HL-60 (cell line): ENCODE data around the gene TNIK.

Experiments
- DNase-seq, 2 experiments: peaks; one replicate each; pipeline ENCODE4 v3.0.0-alpha.2; 2010 to 2020; ENCODE audit warnings: low read depth in 1 of 2, low spot score in 1 of 2
- H3K27ac ChIP-seq: fragments of 250-450 bp; sonication (Bioruptor Pico); replicated peaks from 2 replicates; pipeline ENCODE4 v1.5.1; 2020; ENCODE audit warnings: mild to moderate bottlenecking, moderate library complexity
- H3K27me3 ChIP-seq: fragments of 250-450 bp; sonication (Bioruptor Pico); 2 replicates; pipeline ENCODE4 v1.5.1; 2021; ENCODE audit warnings: mild to moderate bottlenecking, moderate library complexity; ENCODE audit not compliant: insufficient read depth, poor library complexity, severe bottlenecking
- H3K4me3 ChIP-seq: replicated peaks from 2 replicates; pipeline ENCODE4 v1.5.1; 2011; ENCODE audit warnings: mild to moderate bottlenecking, control low read depth, low read length; ENCODE audit not compliant: insufficient read depth
- GABPA ChIP-seq: IDR thresholded peaks from 2 replicates; pipeline ENCODE4 v1.6.1; 2012; ENCODE audit warnings: low read depth
- POLR2AphosphoS5 ChIP-seq: IDR thresholded peaks from 2 replicates; pipeline ENCODE4 v1.6.1; 2012; ENCODE audit warnings: low read depth
- SPI1 ChIP-seq: IDR thresholded peaks from 2 replicates; pipeline ENCODE4 v1.6.1; 2012; ENCODE audit warnings: low read depth, mild to moderate bottlenecking, borderline replicate concordance
- TF ChIP-seq, protein P1 (sequence below): IDR thresholded peaks from 2 replicates; pipeline ENCODE4 v1.6.1; 2012; ENCODE audit warnings: low read depth; ENCODE audit not compliant: insufficient replicate concordance
- TF ChIP-seq, protein P2 (sequence below): IDR thresholded peaks from one replicate; pipeline ENCODE4 v1.5.1; 2011; ENCODE audit warnings: low read length, control low read depth, inconsistent platforms; ENCODE audit not compliant: insufficient read depth

The TNIK gene

DNA sequence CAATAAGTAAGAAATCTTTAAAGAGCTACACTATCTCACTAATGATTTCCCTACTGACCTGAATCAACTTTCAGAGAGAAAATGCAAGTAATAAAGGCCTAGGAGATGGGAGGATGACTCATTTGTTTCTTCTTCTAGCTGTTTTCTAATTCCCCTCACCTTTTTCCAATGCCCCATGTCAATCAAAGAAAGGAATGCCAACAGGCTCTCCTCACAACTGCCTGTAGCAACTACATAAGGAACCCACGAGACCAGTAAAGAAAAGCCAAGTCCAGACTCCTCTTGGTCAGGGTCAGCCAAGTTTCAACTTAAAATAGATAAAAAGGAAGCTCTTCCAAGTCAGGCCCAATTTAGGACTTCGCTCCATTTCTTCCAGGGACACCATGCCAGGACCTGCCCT lies 201.9 kb downstream of the TNIK start:
- no peak for DNase-seq
- Histone ChIP-seq H3K27me3 (no peaks in the 10 kb centered on the region), H3K4me3 (no peak overlapping the region), H3K27ac (no peak overlapping the region)
- no peak for TF ChIP-seq POLR2AphosphoS5
- no peak for TF ChIP-seq GABPA
- TF ChIP-seq, protein P1, sequence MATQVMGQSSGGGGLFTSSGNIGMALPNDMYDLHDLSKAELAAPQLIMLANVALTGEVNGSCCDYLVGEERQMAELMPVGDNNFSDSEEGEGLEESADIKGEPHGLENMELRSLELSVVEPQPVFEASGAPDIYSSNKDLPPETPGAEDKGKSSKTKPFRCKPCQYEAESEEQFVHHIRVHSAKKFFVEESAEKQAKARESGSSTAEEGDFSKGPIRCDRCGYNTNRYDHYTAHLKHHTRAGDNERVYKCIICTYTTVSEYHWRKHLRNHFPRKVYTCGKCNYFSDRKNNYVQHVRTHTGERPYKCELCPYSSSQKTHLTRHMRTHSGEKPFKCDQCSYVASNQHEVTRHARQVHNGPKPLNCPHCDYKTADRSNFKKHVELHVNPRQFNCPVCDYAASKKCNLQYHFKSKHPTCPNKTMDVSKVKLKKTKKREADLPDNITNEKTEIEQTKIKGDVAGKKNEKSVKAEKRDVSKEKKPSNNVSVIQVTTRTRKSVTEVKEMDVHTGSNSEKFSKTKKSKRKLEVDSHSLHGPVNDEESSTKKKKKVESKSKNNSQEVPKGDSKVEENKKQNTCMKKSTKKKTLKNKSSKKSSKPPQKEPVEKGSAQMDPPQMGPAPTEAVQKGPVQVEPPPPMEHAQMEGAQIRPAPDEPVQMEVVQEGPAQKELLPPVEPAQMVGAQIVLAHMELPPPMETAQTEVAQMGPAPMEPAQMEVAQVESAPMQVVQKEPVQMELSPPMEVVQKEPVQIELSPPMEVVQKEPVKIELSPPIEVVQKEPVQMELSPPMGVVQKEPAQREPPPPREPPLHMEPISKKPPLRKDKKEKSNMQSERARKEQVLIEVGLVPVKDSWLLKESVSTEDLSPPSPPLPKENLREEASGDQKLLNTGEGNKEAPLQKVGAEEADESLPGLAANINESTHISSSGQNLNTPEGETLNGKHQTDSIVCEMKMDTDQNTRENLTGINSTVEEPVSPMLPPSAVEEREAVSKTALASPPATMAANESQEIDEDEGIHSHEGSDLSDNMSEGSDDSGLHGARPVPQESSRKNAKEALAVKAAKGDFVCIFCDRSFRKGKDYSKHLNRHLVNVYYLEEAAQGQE = no peak
- TF ChIP-seq SPI1 = no peak

DNA sequence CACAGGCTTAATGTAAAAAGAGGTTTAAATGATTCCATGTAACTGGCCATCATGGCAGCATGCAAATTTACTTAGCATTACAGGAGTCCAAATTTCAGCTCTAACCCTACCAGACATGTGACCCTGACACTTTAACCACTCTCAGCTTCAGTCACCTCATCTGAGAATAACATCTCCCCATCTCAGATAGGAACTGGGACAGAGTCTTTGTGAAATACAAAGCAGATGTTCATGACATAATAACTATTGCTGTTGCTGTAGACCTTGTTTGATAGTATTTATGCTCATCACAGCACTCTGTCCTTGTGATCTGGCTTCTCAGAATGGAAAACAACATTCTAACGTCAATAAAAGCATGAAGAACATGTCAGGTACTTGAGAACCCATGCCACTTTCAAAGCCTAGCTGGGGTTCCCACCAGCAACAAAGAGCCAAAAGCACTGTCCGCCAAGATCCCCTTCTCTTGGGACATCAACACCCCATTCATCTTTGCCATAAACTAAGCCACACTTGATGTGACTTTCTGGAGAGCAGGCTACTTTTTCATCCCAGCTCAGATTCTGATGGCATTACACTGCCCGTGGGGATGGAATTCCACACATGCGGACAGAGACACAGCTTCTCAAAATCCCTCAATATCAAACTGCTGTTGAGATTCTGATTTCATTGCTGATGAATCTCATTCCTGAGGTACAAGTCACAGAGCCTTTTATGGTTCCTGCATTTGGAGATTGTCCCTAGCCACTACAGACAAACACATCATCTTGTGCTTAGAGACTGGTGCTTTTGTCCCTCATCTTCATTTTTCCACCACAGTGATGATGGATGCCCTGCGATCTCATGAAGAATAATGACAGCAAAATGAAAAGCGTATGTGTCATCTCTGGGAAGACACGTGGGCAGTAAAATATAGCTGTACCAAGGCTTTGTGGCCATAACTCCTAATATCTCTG lies 202.7 kb downstream of the TNIK start:
- Histone ChIP-seq H3K27me3 (no peaks in the 10 kb centered on the region), H3K27ac (no peak overlapping the region), H3K4me3 (no peak overlapping the region)
- DNase-seq = no peak
- TF ChIP-seq GABPA (no peak), SPI1 (no peak), POLR2AphosphoS5 (no peak)
- TF ChIP-seq, protein P1 = no peak
- TF ChIP-seq, protein P2, sequence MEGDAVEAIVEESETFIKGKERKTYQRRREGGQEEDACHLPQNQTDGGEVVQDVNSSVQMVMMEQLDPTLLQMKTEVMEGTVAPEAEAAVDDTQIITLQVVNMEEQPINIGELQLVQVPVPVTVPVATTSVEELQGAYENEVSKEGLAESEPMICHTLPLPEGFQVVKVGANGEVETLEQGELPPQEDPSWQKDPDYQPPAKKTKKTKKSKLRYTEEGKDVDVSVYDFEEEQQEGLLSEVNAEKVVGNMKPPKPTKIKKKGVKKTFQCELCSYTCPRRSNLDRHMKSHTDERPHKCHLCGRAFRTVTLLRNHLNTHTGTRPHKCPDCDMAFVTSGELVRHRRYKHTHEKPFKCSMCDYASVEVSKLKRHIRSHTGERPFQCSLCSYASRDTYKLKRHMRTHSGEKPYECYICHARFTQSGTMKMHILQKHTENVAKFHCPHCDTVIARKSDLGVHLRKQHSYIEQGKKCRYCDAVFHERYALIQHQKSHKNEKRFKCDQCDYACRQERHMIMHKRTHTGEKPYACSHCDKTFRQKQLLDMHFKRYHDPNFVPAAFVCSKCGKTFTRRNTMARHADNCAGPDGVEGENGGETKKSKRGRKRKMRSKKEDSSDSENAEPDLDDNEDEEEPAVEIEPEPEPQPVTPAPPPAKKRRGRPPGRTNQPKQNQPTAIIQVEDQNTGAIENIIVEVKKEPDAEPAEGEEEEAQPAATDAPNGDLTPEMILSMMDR = no peak

DNA sequence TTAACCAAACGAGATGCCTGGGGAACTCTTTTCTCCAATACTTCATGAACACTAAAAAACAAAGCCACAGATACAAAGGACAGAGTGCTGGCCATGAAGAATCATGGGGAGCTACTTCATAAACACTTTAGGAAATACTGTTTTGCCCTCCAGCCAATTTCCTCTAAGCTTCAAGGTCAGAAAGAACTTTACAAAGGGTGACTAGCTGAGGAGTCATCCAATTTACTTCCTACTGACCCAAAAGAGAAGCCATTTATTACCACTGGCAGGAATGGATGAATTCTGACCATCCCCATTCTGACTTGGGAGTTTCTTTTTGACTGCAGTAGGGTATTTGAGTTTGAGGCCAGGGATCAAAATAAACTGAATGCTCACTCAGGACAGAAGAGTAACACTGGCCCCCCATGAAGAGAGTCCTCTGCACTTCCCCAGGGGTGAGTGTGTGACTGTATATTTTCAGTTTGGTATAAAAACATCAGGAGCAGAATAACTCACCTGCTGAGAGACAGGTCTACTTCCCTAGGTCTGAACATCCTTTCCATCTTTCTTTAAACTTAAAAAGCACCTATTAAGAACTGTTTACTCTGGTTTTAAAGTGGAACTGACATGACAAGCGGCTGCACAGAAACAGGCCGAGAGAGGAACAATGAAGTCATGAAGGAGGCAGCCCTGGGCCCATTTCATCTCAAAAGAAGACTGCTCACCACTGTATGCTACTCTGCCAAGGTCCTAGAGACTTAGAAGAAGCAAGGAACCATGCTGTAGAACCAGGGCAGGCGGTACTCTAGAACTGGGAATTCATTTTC lies 203.6 kb downstream of the TNIK start:
- Histone ChIP-seq H3K4me3 (no peak overlapping the region), H3K27me3 (no peaks in the 10 kb centered on the region), H3K27ac (no peak overlapping the region)
- TF ChIP-seq, protein P2 = no peak
- TF ChIP-seq, protein P1 = no peak
- TF ChIP-seq POLR2AphosphoS5 (no peak), GABPA (no peak), SPI1 (no peak)
- no peak for DNase-seq
